Measurements from ENCODE around the gene RICTOR. TPM values are rescaled to one million over a fixed set of nuclear protein-coding genes. Genes with fewer than 3 reads are reported as not detected.
A peak's percentile ranks its signal among the peaks of the same experiment; 100 is the strongest.

The RICTOR gene, protein sequence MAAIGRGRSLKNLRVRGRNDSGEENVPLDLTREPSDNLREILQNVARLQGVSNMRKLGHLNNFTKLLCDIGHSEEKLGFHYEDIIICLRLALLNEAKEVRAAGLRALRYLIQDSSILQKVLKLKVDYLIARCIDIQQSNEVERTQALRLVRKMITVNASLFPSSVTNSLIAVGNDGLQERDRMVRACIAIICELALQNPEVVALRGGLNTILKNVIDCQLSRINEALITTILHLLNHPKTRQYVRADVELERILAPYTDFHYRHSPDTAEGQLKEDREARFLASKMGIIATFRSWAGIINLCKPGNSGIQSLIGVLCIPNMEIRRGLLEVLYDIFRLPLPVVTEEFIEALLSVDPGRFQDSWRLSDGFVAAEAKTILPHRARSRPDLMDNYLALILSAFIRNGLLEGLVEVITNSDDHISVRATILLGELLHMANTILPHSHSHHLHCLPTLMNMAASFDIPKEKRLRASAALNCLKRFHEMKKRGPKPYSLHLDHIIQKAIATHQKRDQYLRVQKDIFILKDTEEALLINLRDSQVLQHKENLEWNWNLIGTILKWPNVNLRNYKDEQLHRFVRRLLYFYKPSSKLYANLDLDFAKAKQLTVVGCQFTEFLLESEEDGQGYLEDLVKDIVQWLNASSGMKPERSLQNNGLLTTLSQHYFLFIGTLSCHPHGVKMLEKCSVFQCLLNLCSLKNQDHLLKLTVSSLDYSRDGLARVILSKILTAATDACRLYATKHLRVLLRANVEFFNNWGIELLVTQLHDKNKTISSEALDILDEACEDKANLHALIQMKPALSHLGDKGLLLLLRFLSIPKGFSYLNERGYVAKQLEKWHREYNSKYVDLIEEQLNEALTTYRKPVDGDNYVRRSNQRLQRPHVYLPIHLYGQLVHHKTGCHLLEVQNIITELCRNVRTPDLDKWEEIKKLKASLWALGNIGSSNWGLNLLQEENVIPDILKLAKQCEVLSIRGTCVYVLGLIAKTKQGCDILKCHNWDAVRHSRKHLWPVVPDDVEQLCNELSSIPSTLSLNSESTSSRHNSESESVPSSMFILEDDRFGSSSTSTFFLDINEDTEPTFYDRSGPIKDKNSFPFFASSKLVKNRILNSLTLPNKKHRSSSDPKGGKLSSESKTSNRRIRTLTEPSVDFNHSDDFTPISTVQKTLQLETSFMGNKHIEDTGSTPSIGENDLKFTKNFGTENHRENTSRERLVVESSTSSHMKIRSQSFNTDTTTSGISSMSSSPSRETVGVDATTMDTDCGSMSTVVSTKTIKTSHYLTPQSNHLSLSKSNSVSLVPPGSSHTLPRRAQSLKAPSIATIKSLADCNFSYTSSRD (N-terminal part only)
- polyA plus RNA-seq (2013, experiment 1 of 2): 8.1 TPM
- polyA plus RNA-seq (2013, experiment 2 of 2): 7.9 TPM

DNA sequence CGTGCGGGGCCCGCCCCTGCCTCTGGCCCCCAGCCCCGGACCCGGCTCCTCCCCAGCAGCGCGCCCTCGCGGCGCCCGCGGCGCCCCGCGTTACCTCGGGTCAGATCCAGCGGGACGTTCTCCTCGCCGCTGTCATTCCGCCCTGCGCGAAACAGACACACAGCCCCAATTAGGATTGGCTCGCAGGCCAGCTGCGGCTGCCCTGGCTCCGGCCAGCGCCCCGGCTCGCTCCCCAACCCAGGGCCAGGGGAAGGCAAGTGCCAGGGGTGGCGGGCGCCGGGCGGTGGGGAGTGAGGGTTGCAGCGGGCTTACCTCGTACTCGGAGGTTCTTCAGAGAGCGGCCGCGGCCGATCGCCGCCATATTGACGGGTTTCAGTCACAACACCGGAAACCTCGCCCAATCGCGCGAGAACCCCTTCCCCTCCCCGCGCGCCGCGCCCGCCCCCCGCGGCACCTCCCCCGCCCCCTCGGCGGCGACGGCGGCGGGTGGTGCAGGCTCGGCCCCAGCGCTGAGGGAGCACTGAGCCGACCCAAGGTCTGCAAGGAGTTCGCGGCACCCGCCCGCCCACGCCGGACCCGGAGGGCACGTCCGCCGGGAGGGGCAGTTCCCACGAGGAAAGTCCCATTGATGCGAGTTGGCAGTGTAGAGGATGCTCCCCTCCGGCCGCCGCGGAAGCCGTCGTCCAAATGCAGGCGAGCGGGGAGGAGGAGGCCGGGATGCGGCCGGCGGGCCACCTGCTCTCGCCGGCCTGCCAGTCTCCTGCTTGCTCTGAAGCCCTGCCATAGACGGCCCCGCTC is at the start of gene RICTOR:
RICTOR (minus strand) TSS at position 383 of the 798 bp plus-strand sequence; CDS start at position 361, 22 bp downstream.
- WGBS: under 1% methylated on average over 90 of the region's 94 CpGs
- peaks cover 18% of the 10 kb centered on the region for H3K4me1 ChIP-seq (ENCODE audit: insufficient read depth, low read length)
- H3K9me3 ChIP-seq (ENCODE audit: insufficient read depth, low read depth, low read length): no peaks in the 10 kb centered on the region
- peak within 1 kb of the TSS; percentile 99 for H3K27ac ChIP-seq (ENCODE audit: low read depth, low read length)
- H3K9ac ChIP-seq (ENCODE audit: low read depth, low read length): peak within 1 kb of the TSS; percentile 91
- H3K27me3 ChIP-seq (ENCODE audit: insufficient read depth, low read length): no peaks in the 10 kb centered on the region
- no peaks in the 10 kb centered on the region for H3K36me3 ChIP-seq (ENCODE audit: insufficient read depth, low read length)
- H3K4me3 ChIP-seq (ENCODE audit: low read length): peak within 1 kb of the TSS; percentile 92

DNA sequence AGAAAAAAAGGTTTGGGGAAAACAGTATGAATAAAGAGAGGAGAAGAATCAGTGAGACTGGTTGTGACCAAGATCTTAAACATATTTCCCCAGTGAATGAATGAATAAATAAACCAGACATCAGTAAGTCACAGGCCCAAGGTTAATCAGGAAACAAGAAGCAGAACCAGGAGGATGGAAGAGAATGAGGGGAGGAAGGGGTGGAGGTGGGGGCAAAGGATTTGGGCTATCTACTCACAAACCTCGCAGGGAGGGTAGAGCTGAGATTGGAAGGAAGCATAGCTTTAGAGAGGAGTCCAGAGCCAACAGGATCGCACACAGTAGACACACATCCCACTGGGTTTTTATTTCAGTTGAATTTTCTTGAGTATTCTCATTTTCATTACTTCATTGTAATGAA is 47.7 kb upstream of the RICTOR start:
- H3K4me3 ChIP-seq (ENCODE audit: low read length): no peak overlapping the region

DNA sequence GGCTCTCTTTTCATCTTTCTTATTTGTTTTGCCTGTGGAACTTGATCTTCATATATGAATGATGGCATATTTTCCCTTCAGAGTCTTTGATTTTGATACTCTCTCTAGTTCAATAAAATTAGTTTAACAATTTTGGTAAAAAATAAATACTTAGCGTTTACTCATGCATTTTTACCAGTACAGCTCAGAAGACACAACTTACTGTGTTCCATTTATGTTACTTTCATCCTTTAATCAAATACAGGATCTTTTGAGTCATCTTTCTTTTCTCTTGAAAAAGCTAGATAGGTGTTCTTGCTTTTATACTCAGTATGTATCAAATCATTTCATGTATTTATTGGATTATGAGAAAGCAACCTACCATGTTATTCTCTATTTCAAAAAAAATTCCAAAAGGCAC is 47.1 kb upstream of the RICTOR start:
- H3K36me3 ChIP-seq (ENCODE audit: insufficient read depth, low read length): no peaks in the 10 kb centered on the region
- no peak overlapping the region for H3K9ac ChIP-seq (ENCODE audit: low read depth, low read length)
- H3K27ac ChIP-seq (ENCODE audit: low read depth, low read length): no peak overlapping the region
- H3K4me3 ChIP-seq (ENCODE audit: low read length): no peak overlapping the region
- WGBS: 89% methylated on average over 1 of the region's 1 CpG
- no peaks in the 10 kb centered on the region for H3K9me3 ChIP-seq (ENCODE audit: insufficient read depth, low read depth, low read length)
- no peaks in the 10 kb centered on the region for H3K4me1 ChIP-seq (ENCODE audit: insufficient read depth, low read length)
- H3K27me3 ChIP-seq (ENCODE audit: insufficient read depth, low read length): no peaks in the 10 kb centered on the region

More for the DNA sequence above, 47.7 kb upstream of the RICTOR start:
- no peak overlapping the region for H3K9ac ChIP-seq (ENCODE audit: low read depth, low read length)
- no peak overlapping the region for H3K27ac ChIP-seq (ENCODE audit: low read depth, low read length)
- 91% methylated on average over 2 of the region's 2 CpGs for WGBS
- no peaks in the 10 kb centered on the region for H3K36me3 ChIP-seq (ENCODE audit: insufficient read depth, low read length)
- H3K9me3 ChIP-seq (ENCODE audit: insufficient read depth, low read depth, low read length): no peaks in the 10 kb centered on the region
- no peaks in the 10 kb centered on the region for H3K27me3 ChIP-seq (ENCODE audit: insufficient read depth, low read length)
- H3K4me1 ChIP-seq (ENCODE audit: insufficient read depth, low read length): no peaks in the 10 kb centered on the region

DNA sequence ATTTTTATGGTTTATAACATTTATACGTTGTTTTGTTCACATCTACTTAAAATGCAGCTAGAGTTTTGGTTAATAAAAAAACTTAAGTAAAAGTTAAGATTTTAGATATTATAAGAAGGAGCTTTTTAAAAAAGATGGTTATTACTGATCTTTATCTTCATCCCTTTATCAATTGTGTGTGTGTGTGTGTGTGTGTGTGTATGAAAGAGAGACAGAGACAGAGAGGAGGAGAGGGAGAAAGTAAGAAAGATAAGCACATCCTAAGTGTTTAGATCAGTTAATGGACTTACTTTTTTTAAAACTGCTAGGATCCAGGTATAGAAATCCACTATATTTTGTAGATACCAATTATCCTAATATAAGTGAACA is 45.8 kb upstream of the RICTOR start:
- Histone ChIP-seq H3K9ac (ENCODE audit: low read depth, low read length) (no peak overlapping the region), H3K4me1 (ENCODE audit: insufficient read depth, low read length) (no peaks in the 10 kb centered on the region)
- no CpG with 5 or more reads among the region's 1 CpG for WGBS

DNA sequence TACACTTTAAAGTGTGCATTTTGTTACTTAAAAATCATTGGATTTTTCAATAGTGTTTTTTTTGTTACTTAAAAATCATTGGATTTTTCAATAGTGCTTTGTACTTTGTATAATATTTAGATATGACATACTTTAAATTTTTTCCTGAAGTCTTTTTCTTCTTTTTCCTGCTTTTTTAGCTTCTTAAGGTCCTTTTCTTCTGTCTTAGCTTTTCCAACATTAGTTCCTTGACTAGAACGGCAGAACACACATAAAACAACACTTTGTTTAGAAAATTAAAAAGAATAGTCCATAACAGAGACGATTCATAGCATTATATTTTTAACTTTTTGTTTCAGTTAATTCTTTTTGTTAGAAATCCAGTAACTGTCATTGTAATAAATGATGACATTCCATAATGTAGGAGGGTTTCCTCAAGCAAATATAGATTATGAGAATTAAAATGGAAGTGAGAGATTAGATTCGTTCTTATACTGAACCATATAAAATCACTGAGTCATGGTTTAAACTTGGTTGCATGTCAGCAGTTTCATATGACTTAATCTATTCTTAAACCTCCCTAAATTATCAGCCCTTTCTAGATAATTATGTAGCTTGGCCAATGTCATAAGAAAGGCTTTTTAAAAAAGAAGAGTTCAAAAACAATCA is 45.3 kb upstream of the RICTOR start:
- Histone ChIP-seq H3K9ac (ENCODE audit: low read depth, low read length) (no peak overlapping the region), H3K27ac (ENCODE audit: low read depth, low read length) (no peak overlapping the region), H3K36me3 (ENCODE audit: insufficient read depth, low read length) (no peaks in the 10 kb centered on the region), H3K9me3 (ENCODE audit: insufficient read depth, low read depth, low read length) (no peaks in the 10 kb centered on the region), H3K4me1 (ENCODE audit: insufficient read depth, low read length) (no peaks in the 10 kb centered on the region), H3K4me3 (ENCODE audit: low read length) (no peak overlapping the region), H3K27me3 (ENCODE audit: insufficient read depth, low read length) (no peaks in the 10 kb centered on the region)
- 80% methylated on average over 2 of the region's 3 CpGs for WGBS

More for the DNA sequence above, 45.8 kb upstream of the RICTOR start:
- H3K27ac ChIP-seq (ENCODE audit: low read depth, low read length): no peak overlapping the region
- no peaks in the 10 kb centered on the region for H3K27me3 ChIP-seq (ENCODE audit: insufficient read depth, low read length)
- no peak overlapping the region for H3K4me3 ChIP-seq (ENCODE audit: low read length)
- H3K9me3 ChIP-seq (ENCODE audit: insufficient read depth, low read depth, low read length): no peaks in the 10 kb centered on the region
- H3K36me3 ChIP-seq (ENCODE audit: insufficient read depth, low read length): no peaks in the 10 kb centered on the region

DNA sequence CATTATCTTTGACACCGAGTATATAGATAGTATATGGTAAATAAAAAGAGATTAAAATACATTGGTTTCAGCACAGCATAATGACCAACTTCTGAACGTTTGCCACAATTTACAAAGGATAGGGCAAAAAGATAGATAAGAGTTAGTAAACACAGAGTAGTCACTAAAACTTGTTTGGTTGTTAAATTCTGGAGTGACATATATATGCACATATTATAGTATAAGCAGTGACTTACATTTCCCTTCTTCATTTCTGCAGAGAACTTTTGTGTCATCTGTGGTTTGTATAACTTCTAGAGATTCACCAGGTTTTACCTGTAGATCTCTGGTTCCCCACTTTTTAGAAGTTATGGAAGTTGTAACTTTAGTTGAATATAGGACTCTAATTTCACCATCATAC is 44.4 kb upstream of the RICTOR start:
- no peaks in the 10 kb centered on the region for H3K36me3 ChIP-seq (ENCODE audit: insufficient read depth, low read length)
- no peaks in the 10 kb centered on the region for H3K9me3 ChIP-seq (ENCODE audit: insufficient read depth, low read depth, low read length)
- no peaks in the 10 kb centered on the region for H3K27me3 ChIP-seq (ENCODE audit: insufficient read depth, low read length)
- H3K9ac ChIP-seq (ENCODE audit: low read depth, low read length): no peak overlapping the region
- no peak overlapping the region for H3K4me3 ChIP-seq (ENCODE audit: low read length)
- 100% methylated on average over 2 of the region's 2 CpGs for WGBS
- H3K27ac ChIP-seq (ENCODE audit: low read depth, low read length): no peak overlapping the region
- no peaks in the 10 kb centered on the region for H3K4me1 ChIP-seq (ENCODE audit: insufficient read depth, low read length)

DNA sequence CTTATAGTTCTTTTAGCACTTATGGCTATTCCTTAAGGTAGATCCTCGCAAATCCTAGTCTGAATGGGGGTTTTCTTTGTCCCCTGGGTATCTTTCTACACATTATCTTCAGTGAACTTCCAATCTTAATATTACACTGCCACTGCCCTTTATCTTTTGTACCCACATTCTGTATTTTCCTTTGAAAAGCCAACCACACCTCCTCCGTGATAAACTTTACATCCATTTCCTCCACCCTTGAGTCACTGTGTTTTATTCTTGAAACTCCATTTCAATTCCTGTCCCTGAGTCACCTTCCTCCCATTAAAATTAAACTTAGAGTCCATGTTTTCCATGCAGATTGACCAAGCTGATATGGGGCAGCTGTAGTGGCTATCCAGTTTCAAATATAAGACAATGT is 43.2 kb upstream of the RICTOR start:
- H3K36me3 ChIP-seq (ENCODE audit: insufficient read depth, low read length): no peaks in the 10 kb centered on the region
- no peaks in the 10 kb centered on the region for H3K27me3 ChIP-seq (ENCODE audit: insufficient read depth, low read length)
- H3K27ac ChIP-seq (ENCODE audit: low read depth, low read length): no peak overlapping the region
- no peaks in the 10 kb centered on the region for H3K4me1 ChIP-seq (ENCODE audit: insufficient read depth, low read length)
- WGBS: 92% methylated on average over 2 of the region's 2 CpGs
- no peak overlapping the region for H3K9ac ChIP-seq (ENCODE audit: low read depth, low read length)
- H3K4me3 ChIP-seq (ENCODE audit: low read length): no peak overlapping the region
- no peaks in the 10 kb centered on the region for H3K9me3 ChIP-seq (ENCODE audit: insufficient read depth, low read depth, low read length)

DNA sequence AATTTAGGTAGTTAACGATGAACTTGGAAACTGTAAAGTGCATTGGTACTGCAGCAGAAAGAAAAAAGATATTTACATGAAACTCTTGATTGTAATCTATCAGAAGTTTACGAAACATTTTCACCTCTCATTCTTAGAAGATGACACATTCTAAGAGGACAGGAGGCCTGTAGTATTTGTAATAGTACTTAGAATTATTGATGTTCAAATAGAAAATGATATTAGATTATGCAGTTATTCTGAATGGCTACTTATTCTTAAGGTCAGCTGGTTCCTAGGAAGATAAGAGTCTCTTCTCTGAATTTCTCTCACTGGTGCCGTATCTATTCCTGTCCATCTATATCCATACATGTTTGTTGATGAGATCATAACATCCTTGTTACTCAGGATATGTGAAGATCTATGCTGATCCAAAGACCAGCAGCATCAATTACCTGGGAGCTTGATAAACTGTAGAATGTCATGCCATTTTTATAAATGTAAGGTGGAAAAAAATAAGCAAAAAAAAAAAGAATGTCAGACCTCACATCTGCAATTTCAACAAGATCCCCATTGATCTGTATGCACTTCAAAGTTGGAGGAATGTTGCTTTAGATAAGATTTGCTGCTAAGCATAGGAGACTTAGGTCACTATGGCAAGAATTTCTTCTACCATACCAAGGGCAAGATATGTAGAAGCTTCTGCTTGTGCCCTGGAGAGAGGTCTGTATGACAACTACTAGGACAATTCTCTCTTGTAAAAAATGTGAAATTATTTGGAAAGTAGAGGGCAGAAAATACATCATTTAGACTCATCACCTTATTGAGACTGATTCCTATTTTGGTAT is 42.4 kb upstream of the RICTOR start:
- H3K9ac ChIP-seq (ENCODE audit: low read depth, low read length): no peak overlapping the region
- no peaks in the 10 kb centered on the region for H3K9me3 ChIP-seq (ENCODE audit: insufficient read depth, low read depth, low read length)
- H3K27ac ChIP-seq (ENCODE audit: low read depth, low read length): no peak overlapping the region
- no peaks in the 10 kb centered on the region for H3K4me1 ChIP-seq (ENCODE audit: insufficient read depth, low read length)
- no peaks in the 10 kb centered on the region for H3K36me3 ChIP-seq (ENCODE audit: insufficient read depth, low read length)
- WGBS: 100% methylated on average over 1 of the region's 3 CpGs
- H3K4me3 ChIP-seq (ENCODE audit: low read length): no peak overlapping the region
- H3K27me3 ChIP-seq (ENCODE audit: insufficient read depth, low read length): no peaks in the 10 kb centered on the region

DNA sequence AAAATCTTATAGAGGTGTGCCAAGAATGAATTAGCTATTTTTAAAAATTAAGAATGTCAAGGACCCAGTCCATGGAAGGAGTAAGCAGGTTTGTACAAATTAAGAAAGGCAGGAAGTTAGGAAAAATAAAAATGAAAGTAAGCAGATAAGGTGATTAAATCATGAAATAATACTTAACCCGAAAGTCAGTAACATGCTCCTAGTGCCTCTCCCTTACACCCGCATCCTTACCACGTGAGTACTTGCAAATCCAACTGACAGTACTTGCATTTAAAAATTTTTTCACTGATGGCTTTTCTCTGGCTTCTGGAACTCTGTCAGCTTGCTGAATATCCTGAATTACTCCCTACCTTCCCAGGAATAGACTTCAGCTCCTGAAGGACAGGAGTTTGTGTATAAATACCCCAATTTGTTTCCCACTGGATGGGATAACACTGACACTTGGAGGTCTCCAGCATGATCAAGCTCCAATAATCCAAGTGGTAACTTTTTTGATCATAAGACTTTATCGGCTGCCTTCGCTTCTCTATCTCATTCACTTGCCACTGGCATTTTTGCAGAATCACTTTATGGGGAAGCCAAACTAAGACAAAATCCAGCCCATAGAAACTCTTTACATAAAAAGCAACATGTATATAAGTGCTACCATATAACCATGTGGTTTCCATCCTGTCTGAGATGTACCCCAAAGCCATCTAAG is 41.6 kb upstream of the RICTOR start:
- no peaks in the 10 kb centered on the region for H3K9me3 ChIP-seq (ENCODE audit: insufficient read depth, low read depth, low read length)
- H3K27ac ChIP-seq (ENCODE audit: low read depth, low read length): no peak overlapping the region
- no peaks in the 10 kb centered on the region for H3K4me1 ChIP-seq (ENCODE audit: insufficient read depth, low read length)
- H3K36me3 ChIP-seq (ENCODE audit: insufficient read depth, low read length): no peaks in the 10 kb centered on the region
- H3K9ac ChIP-seq (ENCODE audit: low read depth, low read length): no peak overlapping the region
- 90% methylated on average over 5 of the region's 5 CpGs for WGBS
- H3K27me3 ChIP-seq (ENCODE audit: insufficient read depth, low read length): no peaks in the 10 kb centered on the region
- no peak overlapping the region for H3K4me3 ChIP-seq (ENCODE audit: low read length)
